Measurements from ENCODE around the gene CLNK. TPM values are rescaled to one million over a fixed set of nuclear protein-coding genes. Genes with fewer than 3 reads are reported as not detected.

CLNK gene, protein sequence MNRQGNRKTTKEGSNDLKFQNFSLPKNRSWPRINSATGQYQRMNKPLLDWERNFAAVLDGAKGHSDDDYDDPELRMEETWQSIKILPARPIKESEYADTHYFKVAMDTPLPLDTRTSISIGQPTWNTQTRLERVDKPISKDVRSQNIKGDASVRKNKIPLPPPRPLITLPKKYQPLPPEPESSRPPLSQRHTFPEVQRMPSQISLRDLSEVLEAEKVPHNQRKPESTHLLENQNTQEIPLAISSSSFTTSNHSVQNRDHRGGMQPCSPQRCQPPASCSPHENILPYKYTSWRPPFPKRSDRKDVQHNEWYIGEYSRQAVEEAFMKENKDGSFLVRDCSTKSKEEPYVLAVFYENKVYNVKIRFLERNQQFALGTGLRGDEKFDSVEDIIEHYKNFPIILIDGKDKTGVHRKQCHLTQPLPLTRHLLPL
- not detected in 2 replicates for total RNA-seq (2014; rRNA removed; shearing (Covaris generic); ENCODE audit: low replicate concordance)

DNA sequence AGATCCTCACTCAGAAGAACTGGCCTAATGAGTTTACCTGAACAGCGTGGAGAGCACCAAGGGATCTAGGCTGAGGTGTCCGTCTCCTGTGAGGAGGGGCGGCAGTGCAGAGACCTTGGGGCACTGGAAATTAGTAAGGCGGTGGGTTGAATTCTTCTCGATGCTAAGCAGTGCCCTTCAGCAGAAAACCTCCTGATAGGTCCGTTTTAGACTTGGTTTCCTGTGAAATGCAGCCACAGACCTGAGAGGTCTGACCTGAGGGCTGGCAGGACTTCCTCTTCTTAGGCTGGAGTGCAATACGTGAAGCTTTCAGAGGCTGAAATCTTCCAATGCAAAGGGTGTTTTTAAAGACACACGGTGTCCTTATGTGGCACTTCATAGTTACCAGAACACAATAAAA lies at the start of gene CLNK:
Gene CLNK (minus strand): TSS at position 138 of the 400 bp plus-strand sequence. CDS start 16,899 bp downstream, outside the sequence.
- DNase-seq: no peak
- H3K9ac ChIP-seq (ENCODE audit: low read length): no peak within 1 kb of the TSS
- H3K9me2 ChIP-seq (replicated peaks; ENCODE audit: insufficient read depth, low read length): no peaks in the 10 kb centered on the region
- no peaks in the 10 kb centered on the region for H3K79me2 ChIP-seq (ENCODE audit: low read length)
- H2AFZ ChIP-seq (ENCODE audit: low read length): no peak within 1 kb of the TSS
- H4K20me1 ChIP-seq (ENCODE audit: insufficient read depth, low read depth, low read length): no peaks in the 10 kb centered on the region
- H3K36me3 ChIP-seq (ENCODE audit: insufficient read depth, low read length): no peaks in the 10 kb centered on the region
- H3K9me3 ChIP-seq (ENCODE audit: low read length): no peaks in the 10 kb centered on the region
- no peak within 1 kb of the TSS for H3K4me2 ChIP-seq (ENCODE audit: low read depth, low read length, poor library complexity, severe bottlenecking)
- no peak within 1 kb of the TSS for H3K4me3 ChIP-seq (ENCODE audit: low read length)
- no peak within 1 kb of the TSS for H3K27ac ChIP-seq (ENCODE audit: low read length)
- 0 out of 2 replicates have a peak, but pooled peaks cover 3% of the 10 kb centered on the region for H3K4me1 ChIP-seq (ENCODE audit: low read length)
- no peaks in the 10 kb centered on the region for H3K27me3 ChIP-seq (ENCODE audit: low read length)

DNA sequence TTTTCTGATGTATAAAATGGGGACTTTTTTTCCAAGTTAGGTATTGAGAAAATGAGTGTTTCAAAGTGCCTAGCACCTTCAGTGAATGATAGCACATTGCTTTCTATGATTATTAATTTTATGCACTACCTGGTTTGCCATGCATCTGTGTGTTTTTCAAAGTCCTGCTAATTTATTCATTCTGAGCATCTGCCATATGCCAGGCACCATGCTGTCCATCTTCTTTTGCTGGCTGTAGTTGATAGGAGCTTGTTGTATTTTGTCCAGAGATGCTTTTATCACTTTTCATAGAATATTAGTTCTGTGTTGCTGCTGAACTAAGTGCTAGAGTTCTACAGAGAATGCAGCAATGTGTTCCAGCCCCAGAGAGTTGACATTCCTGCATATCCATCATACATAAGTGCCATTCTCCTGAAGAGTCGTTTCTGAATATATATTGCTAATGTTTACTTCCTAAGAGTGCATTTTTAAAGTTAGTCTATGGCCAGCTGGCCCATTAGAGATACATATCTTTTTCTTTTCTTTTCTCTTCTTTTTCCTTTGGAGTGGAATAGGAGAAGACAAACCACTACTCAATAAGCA lies 49.0 kb upstream of the CLNK start:
- H3K4me1 ChIP-seq (ENCODE audit: low read length): no peaks in the 10 kb centered on the region
- no peak for DNase-seq
- H3K27ac ChIP-seq (ENCODE audit: low read length): no peak overlapping the region
- H3K9ac ChIP-seq (ENCODE audit: low read length): no peak overlapping the region
- no peaks in the 10 kb centered on the region for H3K79me2 ChIP-seq (ENCODE audit: low read length)
- no peak overlapping the region for H3K4me2 ChIP-seq (ENCODE audit: low read depth, low read length, poor library complexity, severe bottlenecking)
- no peaks in the 10 kb centered on the region for H3K9me2 ChIP-seq (replicated peaks; ENCODE audit: insufficient read depth, low read length)
- no peaks in the 10 kb centered on the region for H4K20me1 ChIP-seq (ENCODE audit: insufficient read depth, low read depth, low read length)
- no peak overlapping the region for H2AFZ ChIP-seq (ENCODE audit: low read length)
- H3K36me3 ChIP-seq (ENCODE audit: insufficient read depth, low read length): no peaks in the 10 kb centered on the region
- no peaks in the 10 kb centered on the region; the same call in 1 of the 2 replicates for H3K9me3 ChIP-seq (ENCODE audit: low read length)
- no peak overlapping the region for H3K4me3 ChIP-seq (ENCODE audit: low read length)
- H3K27me3 ChIP-seq (ENCODE audit: low read length): no peaks in the 10 kb centered on the region

DNA sequence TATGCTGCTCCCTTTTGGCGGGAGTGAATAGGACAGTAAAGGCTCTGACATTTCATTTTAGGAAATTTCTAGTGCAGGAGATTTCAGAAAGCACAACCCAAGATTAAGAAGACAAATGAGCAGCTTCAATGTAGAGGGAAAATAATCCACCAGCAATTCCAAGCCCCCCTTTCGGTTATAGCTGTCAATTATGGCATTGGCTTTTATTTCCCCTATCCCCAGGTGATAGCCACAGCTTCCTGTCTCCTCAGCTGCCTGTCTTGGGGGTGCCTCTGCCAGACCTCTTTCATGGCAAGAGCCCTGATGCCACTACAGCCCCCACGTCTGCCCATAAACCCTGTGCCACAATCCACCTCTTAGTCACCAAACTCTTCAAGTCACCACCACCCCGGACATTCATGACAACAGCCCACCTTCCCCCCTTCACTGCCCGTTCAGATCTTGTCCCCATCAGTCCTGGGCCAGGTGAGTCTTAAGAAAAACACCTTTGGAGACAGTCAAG lies 48.4 kb upstream of the CLNK start:
- DNase-seq: no peak
- Histone ChIP-seq H3K79me2 (ENCODE audit: low read length) (no peaks in the 10 kb centered on the region), H3K4me2 (ENCODE audit: low read depth, low read length, poor library complexity, severe bottlenecking) (no peak overlapping the region), H3K9me3 (ENCODE audit: low read length) (no peaks in the 10 kb centered on the region; the same call in 1 of the 2 replicates), H3K4me1 (ENCODE audit: low read length) (no peaks in the 10 kb centered on the region), H3K9me2 (replicated peaks; ENCODE audit: insufficient read depth, low read length) (no peaks in the 10 kb centered on the region), H3K27me3 (ENCODE audit: low read length) (no peaks in the 10 kb centered on the region), H2AFZ (ENCODE audit: low read length) (no peak overlapping the region), H3K9ac (ENCODE audit: low read length) (no peak overlapping the region), H4K20me1 (ENCODE audit: insufficient read depth, low read depth, low read length) (no peaks in the 10 kb centered on the region), H3K36me3 (ENCODE audit: insufficient read depth, low read length) (no peaks in the 10 kb centered on the region), H3K27ac (ENCODE audit: low read length) (no peak overlapping the region), H3K4me3 (ENCODE audit: low read length) (no peak overlapping the region)

DNA sequence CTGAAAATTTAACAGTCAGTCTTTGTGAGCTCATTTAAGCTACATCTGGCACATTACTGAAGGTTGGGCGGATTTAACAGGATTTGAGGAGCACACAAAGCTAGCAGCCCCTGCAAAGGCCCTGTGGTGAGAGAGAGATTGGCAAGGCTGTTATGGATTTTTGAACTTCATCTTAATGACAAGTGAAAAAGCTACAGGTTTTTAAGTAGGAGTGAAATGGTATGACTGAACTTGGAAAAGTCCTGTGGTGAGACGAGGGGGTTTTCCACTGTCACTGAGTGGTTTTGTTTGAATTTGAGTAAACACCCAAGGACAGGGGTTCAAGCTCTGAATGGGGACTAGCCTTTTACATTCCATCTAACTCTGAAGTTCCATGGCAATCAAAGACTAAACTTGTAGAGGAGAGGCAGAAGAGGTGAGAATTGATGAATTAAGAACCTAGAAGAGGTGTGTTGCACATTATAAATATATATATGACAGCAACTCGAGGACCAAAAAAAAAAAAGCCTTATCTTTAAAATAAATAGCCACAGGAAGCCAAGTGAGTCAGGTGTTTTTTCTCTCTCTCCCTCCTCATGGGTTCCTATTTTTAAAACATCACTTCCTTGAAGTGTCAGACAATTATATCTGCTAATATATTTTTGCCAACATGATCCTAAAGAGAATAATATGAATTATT lies 47.8 kb upstream of the CLNK start:
- Histone ChIP-seq H3K9me3 (ENCODE audit: low read length) (no peaks in the 10 kb centered on the region; the same call in 1 of the 2 replicates), H3K4me1 (ENCODE audit: low read length) (no peaks in the 10 kb centered on the region), H3K9me2 (replicated peaks; ENCODE audit: insufficient read depth, low read length) (no peaks in the 10 kb centered on the region), H3K36me3 (ENCODE audit: insufficient read depth, low read length) (no peaks in the 10 kb centered on the region), H2AFZ (ENCODE audit: low read length) (no peak overlapping the region), H3K4me2 (ENCODE audit: low read depth, low read length, poor library complexity, severe bottlenecking) (no peak overlapping the region), H3K9ac (ENCODE audit: low read length) (no peak overlapping the region), H3K4me3 (ENCODE audit: low read length) (no peak overlapping the region), H4K20me1 (ENCODE audit: insufficient read depth, low read depth, low read length) (no peaks in the 10 kb centered on the region), H3K27ac (ENCODE audit: low read length) (no peak overlapping the region), H3K27me3 (ENCODE audit: low read length) (no peaks in the 10 kb centered on the region), H3K79me2 (ENCODE audit: low read length) (no peaks in the 10 kb centered on the region)
- DNase-seq: no peak

DNA sequence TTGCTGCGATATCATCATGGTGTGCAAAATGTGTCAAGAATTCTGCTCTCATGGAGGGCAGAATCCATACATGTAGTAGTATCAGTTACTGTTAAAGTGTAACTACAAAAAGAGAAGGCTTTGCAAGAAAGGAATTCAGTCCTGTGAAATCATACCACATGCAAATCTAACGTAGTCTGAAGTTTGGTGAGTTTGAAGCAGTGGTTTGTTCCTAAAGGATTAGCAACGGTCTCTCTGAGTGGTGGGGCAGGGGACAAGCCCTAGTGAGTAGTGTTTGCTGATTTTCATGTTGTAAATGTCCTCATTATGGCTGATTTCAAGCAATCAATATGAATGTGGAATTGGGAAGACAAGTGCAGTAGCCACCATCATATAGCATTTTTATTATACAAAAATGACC lies 47.1 kb upstream of the CLNK start:
- Histone ChIP-seq H3K4me1 (ENCODE audit: low read length) (no peaks in the 10 kb centered on the region), H3K4me2 (ENCODE audit: low read depth, low read length, poor library complexity, severe bottlenecking) (no peak overlapping the region), H3K4me3 (ENCODE audit: low read length) (no peak overlapping the region)

DNA sequence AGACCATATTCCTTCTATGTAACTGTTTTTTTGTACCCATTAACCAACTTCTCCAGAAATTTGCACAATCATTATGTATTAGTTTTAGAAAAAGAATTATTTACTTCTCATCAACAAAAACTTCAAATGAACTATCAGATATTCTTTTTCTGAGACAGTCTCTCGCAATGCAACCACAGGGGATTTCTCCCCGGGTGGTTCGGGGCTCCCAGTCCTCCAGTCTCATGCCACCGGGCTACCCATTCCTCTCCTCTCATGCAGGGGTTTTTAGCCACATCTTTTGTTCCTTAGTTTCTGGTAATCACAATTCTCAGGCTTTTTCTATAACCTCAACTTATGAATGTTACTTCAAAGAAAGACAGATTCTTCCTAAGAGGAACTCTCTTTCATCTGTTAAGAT lies 46.6 kb upstream of the CLNK start:
- H3K4me3 ChIP-seq (ENCODE audit: low read length): no peak overlapping the region
- no peaks in the 10 kb centered on the region for H3K4me1 ChIP-seq (ENCODE audit: low read length)
- no peaks in the 10 kb centered on the region for H3K79me2 ChIP-seq (ENCODE audit: low read length)
- H3K4me2 ChIP-seq (ENCODE audit: low read depth, low read length, poor library complexity, severe bottlenecking): no peak overlapping the region
- DNase-seq: no peak
- H3K27ac ChIP-seq (ENCODE audit: low read length): no peak overlapping the region
- no peaks in the 10 kb centered on the region for H3K27me3 ChIP-seq (ENCODE audit: low read length)
- no peak overlapping the region for H2AFZ ChIP-seq (ENCODE audit: low read length)
- H3K9me2 ChIP-seq (replicated peaks; ENCODE audit: insufficient read depth, low read length): no peaks in the 10 kb centered on the region
- no peak overlapping the region for H3K9ac ChIP-seq (ENCODE audit: low read length)
- H3K36me3 ChIP-seq (ENCODE audit: insufficient read depth, low read length): no peaks in the 10 kb centered on the region
- no peaks in the 10 kb centered on the region for H3K9me3 ChIP-seq (ENCODE audit: low read length)
- no peaks in the 10 kb centered on the region for H4K20me1 ChIP-seq (ENCODE audit: insufficient read depth, low read depth, low read length)

More for the DNA sequence above, 47.1 kb upstream of the CLNK start:
- Histone ChIP-seq H3K27me3 (ENCODE audit: low read length) (no peaks in the 10 kb centered on the region), H4K20me1 (ENCODE audit: insufficient read depth, low read depth, low read length) (no peaks in the 10 kb centered on the region), H3K9me3 (ENCODE audit: low read length) (no peaks in the 10 kb centered on the region), H3K9me2 (replicated peaks; ENCODE audit: insufficient read depth, low read length) (no peaks in the 10 kb centered on the region), H3K27ac (ENCODE audit: low read length) (no peak overlapping the region), H3K9ac (ENCODE audit: low read length) (no peak overlapping the region), H3K36me3 (ENCODE audit: insufficient read depth, low read length) (no peaks in the 10 kb centered on the region), H2AFZ (ENCODE audit: low read length) (no peak overlapping the region), H3K79me2 (ENCODE audit: low read length) (no peaks in the 10 kb centered on the region)
- DNase-seq: no peak

DNA sequence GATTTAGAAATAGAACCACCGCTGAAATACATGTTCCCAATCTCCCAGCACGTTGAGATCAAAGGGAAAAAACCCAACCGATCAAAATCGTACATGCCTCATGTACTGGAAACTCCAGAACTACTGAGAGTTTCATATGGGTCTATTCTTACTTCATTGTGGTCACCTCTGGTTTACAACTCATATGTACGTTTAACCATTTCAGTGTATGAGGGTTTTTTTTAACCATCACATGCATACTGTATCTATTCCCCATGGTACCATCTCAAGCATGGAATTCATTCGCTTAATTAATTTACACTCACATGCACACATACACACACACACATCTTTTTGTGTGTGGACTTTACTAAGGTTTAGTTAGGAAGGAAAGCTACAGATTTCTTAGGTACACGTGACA lies 46.0 kb upstream of the CLNK start:
- Histone ChIP-seq H3K9me2 (replicated peaks; ENCODE audit: insufficient read depth, low read length) (no peaks in the 10 kb centered on the region), H3K4me2 (ENCODE audit: low read depth, low read length, poor library complexity, severe bottlenecking) (no peak overlapping the region), H3K79me2 (ENCODE audit: low read length) (no peaks in the 10 kb centered on the region), H4K20me1 (ENCODE audit: insufficient read depth, low read depth, low read length) (no peaks in the 10 kb centered on the region), H3K9me3 (ENCODE audit: low read length) (no peaks in the 10 kb centered on the region), H2AFZ (ENCODE audit: low read length) (no peak overlapping the region), H3K27me3 (ENCODE audit: low read length) (no peaks in the 10 kb centered on the region), H3K4me1 (ENCODE audit: low read length) (no peaks in the 10 kb centered on the region), H3K9ac (ENCODE audit: low read length) (no peak overlapping the region), H3K4me3 (ENCODE audit: low read length) (no peak overlapping the region), H3K36me3 (ENCODE audit: insufficient read depth, low read length) (no peaks in the 10 kb centered on the region), H3K27ac (ENCODE audit: low read length) (no peak overlapping the region)
- no peak for DNase-seq

DNA sequence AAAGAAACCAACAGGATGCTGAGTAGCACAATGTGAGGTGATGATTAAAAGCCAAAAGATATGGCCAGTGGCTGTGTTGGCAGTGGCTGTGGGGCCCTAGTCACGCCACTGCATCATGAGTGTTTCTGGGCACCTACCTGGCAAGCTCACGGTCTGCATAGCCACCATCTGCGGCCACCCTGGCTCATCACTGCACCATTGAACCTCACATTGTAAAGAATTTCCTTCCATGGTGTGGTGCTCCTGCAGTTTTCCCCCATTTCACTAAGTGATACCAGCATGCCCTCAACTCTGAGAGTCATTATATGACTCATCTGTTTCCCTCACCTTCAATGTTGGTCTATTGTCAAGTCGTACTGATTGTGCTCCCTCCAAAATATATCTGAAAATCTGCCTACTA lies 45.5 kb upstream of the CLNK start:
- H2AFZ ChIP-seq (ENCODE audit: low read length): no peak overlapping the region
- no peak for DNase-seq
- H3K9me2 ChIP-seq (replicated peaks; ENCODE audit: insufficient read depth, low read length): no peaks in the 10 kb centered on the region
- no peak overlapping the region for H3K4me2 ChIP-seq (ENCODE audit: low read depth, low read length, poor library complexity, severe bottlenecking)
- no peaks in the 10 kb centered on the region for H3K27me3 ChIP-seq (ENCODE audit: low read length)
- no peak overlapping the region for H3K4me3 ChIP-seq (ENCODE audit: low read length)
- no peaks in the 10 kb centered on the region for H3K4me1 ChIP-seq (ENCODE audit: low read length)
- H3K9me3 ChIP-seq (ENCODE audit: low read length): no peaks in the 10 kb centered on the region
- no peak overlapping the region for H3K27ac ChIP-seq (ENCODE audit: low read length)
- H3K79me2 ChIP-seq (ENCODE audit: low read length): no peaks in the 10 kb centered on the region
- H4K20me1 ChIP-seq (ENCODE audit: insufficient read depth, low read depth, low read length): no peaks in the 10 kb centered on the region
- H3K36me3 ChIP-seq (ENCODE audit: insufficient read depth, low read length): no peaks in the 10 kb centered on the region
- H3K9ac ChIP-seq (ENCODE audit: low read length): no peak overlapping the region
